Measurements from ENCODE around the gene KRTAP29-1.

Gene KRTAP29-1

DNA sequence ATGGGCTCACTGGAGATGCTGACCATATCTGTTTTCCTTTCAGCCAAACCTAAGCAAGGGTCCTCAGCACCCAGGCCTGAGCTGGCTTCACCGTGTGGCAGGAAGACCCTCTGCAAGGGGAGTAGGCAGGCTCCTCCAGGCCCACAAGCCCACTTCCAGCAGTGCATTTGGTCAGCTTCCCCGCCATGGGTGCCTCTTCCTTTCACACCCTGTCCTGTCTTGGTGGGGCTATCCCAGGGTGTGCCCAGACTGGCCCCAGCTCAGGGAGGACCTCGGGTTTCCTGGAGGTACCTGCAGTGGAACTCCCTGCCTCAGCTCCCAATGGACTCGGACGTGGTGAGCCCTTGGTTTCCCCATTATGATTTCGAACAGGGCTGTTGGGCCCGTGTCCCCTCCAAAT lies 25.6 kb upstream of the KRTAP29-1 start:
- in situ Hi-C loops (cut with HindIII; ENCODE audit: low sequenced_read_pairs): no loop called here
- TF ChIP-seq, protein P1, sequence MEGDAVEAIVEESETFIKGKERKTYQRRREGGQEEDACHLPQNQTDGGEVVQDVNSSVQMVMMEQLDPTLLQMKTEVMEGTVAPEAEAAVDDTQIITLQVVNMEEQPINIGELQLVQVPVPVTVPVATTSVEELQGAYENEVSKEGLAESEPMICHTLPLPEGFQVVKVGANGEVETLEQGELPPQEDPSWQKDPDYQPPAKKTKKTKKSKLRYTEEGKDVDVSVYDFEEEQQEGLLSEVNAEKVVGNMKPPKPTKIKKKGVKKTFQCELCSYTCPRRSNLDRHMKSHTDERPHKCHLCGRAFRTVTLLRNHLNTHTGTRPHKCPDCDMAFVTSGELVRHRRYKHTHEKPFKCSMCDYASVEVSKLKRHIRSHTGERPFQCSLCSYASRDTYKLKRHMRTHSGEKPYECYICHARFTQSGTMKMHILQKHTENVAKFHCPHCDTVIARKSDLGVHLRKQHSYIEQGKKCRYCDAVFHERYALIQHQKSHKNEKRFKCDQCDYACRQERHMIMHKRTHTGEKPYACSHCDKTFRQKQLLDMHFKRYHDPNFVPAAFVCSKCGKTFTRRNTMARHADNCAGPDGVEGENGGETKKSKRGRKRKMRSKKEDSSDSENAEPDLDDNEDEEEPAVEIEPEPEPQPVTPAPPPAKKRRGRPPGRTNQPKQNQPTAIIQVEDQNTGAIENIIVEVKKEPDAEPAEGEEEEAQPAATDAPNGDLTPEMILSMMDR (IDR thresholded peaks at IDR 0.05; ENCODE audit: low read depth, low read length, missing control alignments): no peak
- H3K4me3 ChIP-seq (ENCODE audit: low read depth, low read length): no peak overlapping the region
- no peak for DNase-seq (ENCODE audit: low read depth)

DNA sequence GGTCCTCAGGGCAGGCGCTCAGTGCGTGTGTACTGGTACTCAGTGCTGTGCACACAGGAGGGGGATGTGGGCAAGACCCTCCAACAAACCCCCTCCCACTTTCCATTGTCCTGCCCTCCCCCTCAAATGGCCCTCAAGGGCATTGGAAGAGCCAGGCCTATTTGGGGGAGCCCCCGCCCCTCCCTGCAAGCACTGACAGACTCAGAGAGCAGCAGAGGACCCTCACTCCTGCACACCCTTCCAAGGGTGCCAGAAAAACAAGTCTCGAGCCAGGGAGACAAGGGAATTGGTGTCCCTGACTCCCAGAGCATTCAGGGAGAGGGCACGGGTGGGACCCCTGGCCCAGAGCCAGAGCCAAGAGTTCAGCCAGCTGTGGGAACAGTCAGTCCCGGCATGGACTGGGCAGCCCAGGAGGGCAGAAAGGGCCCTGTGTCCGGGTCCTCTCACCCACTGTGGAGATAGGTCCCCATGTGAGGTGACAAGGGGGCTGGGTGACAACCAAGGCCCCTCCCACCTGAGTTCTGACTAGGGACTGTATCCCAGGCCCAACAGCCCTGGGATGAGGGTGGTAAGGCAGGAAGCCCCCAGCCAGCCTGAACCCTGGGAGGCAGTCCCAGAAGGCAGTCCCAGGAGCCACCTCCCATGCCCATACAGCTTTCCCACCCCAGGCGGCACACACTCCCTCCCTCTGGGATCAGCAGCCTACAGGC lies 24.9 kb upstream of the KRTAP29-1 start:
- TF ChIP-seq, protein P1 (IDR thresholded peaks at IDR 0.05; ENCODE audit: low read depth, low read length, missing control alignments): no peak
- in situ Hi-C loops (cut with HindIII; ENCODE audit: low sequenced_read_pairs): no loop called here
- no peak for DNase-seq (ENCODE audit: low read depth)
- H3K4me3 ChIP-seq (ENCODE audit: low read depth, low read length): no peak overlapping the region

DNA sequence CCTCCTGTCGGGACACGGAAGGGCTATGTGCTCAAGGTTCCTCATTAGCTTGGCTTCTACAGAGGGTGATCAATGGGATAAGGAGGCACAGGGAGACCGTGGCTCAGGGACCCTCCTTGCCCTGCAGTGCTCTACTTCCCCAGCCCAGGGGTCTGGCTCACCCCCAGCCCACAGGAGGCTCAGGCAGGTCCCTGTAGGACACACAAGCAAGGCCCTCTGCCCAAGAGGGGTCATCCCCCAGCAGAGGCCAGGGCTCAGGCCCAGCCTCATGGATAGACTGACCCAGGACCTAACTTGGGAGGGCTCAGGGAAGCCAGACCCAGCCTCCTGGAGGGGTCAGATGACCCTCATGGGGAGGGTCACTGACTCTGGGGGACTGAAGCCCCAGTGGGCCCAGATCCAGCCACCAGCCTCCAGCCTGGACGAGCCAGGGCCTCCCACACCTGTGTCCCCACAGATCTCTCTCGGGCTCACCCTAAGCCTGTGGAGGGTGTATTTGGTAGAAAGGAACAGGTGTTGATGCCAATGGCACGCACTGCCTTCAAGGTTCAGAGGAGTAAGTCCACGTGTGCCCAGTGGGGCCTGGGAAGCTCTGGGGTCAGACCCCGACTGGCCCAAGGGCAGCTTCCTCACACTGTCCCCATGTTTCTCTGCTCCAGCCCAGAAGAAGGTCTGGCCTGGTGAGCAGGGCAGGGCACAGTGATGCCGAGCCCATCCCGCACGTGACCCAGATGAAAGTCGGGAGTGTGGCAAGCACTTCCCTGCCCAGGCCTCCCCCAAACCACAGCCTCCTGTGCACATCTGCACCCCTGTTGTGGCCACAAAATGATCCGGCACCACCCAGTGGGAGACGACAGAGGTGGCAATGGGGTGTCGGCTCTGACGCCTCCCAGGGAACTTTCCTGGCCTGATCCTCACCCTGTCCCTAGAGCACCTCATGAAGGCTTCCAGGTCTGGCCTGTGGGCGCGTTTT lies 23.8 kb upstream of the KRTAP29-1 start:
- TF ChIP-seq, protein P1 (IDR thresholded peaks at IDR 0.05; ENCODE audit: low read depth, low read length, missing control alignments): no peak
- in situ Hi-C loops (cut with HindIII; ENCODE audit: low sequenced_read_pairs): no loop called here
- no peak for DNase-seq (ENCODE audit: low read depth)
- no peak overlapping the region for H3K4me3 ChIP-seq (ENCODE audit: low read depth, low read length)

DNA sequence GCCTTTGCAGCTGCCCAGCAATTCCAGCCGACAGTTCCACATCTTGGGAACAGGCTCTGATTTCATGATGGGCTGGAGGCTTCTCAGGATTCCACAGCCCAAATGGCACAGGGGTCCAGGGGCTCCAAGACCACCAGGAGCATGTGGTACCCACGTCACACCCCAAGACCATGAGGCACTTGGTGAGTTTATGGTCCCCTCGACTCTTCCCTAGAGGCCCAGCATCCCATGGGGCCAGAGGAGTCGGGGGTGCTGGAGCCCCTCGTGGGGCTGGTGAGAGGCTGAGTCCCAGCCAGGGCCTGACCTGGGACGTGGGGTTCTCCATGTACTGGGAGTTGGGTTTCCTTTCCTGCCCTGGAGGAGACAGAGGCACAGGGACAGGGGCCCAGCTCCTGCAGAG lies 23.0 kb upstream of the KRTAP29-1 start:
- no peak overlapping the region for H3K4me3 ChIP-seq (ENCODE audit: low read depth, low read length)
- DNase-seq (ENCODE audit: low read depth): no peak
- in situ Hi-C loops (cut with HindIII; ENCODE audit: low sequenced_read_pairs): no loop called here
- TF ChIP-seq, protein P1 (IDR thresholded peaks at IDR 0.05; ENCODE audit: low read depth, low read length, missing control alignments): no peak

DNA sequence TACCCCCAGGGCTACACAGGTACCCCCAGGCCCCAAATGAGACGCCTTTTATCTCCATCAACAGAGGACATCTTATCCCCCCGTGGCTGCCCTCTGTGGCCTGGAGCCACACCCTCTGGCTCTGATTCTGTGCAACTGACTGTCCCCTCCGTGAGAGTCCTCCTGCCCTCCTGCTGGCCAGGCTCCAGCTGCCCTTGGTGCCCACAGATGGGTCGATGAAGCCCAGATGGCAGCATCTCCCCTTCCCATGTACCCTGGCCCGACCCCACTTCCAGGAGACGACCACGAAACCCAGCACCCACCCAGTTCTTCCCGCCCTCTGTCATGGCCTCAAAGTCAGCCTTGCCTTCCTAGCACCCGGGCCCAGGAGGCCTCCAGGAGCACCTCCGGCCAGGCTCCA lies 22.5 kb upstream of the KRTAP29-1 start:
- no peak for DNase-seq (ENCODE audit: low read depth)
- in situ Hi-C loops (cut with HindIII; ENCODE audit: low sequenced_read_pairs): no loop called here
- TF ChIP-seq, protein P1 (IDR thresholded peaks at IDR 0.05; ENCODE audit: low read depth, low read length, missing control alignments): no peak
- H3K4me3 ChIP-seq (ENCODE audit: low read depth, low read length): no peak overlapping the region

DNA sequence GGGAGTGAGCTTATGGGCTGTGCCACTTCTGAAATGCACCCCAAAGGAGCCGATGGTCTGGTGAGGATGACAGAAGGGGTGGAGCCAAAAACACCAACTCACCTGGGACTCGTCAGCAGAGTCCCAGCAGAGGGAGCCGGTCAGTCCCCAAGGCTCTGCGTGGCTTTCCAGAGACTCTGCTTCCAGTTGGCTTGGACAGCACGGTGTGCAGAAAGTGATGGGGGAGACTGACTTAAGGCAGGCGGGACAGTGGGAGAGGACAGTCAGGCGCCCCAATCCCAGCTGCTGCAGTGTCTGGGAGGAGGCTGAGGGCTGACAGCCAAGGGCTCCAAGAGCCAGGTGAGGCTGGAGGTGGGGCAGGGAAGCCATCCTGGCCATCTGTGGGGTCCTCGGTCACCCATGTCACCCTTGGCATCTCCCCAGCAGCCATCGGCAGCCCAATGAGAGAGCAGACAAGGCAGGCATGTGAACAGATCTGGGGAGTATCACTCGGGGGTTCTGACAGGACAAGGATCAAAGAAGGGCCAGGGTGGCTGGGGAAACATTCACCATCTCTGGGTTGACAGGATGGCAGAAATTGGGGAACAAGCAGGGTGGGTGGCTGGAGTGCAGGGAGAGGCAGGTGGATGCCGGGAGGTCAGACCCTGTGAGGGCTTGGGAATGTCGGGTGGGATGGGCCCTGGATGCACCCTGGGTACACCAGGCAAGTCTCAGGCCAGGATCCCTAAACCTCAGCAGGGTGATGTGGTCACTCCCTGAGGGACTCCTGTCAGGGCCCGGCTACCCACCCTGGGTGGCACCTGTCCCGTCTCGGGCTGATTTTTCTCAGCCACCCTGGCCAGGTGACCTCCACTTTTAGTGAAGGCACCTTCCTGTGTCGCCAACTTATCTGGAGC lies 21.8 kb upstream of the KRTAP29-1 start:
- no peak for DNase-seq (ENCODE audit: low read depth)
- TF ChIP-seq, protein P1 (IDR thresholded peaks at IDR 0.05; ENCODE audit: low read depth, low read length, missing control alignments): no peak
- in situ Hi-C loops (cut with HindIII; ENCODE audit: low sequenced_read_pairs): no loop called here
- H3K4me3 ChIP-seq (ENCODE audit: low read depth, low read length): no peak overlapping the region
